RCC 7860 (cell line): ENCODE data around the gene KRTAP22-2.

Experiments
- DNase-seq: peaks from one replicate; pipeline ENCODE4 v3.0.0-alpha.2; 2015; ENCODE audit warnings: low spot score
- FAIRE-seq: peaks from 2 replicates; lab custom pipeline; 2012; peaks lifted over from hg19 to GRCh38; lab: Jason Lieb, UNC

KRTAP22-2 gene

GRCh38 chr21:30590297-30590696 lies at the start of gene KRTAP22-2:
Gene KRTAP22-2 (minus strand): TSS chr21:30590397.
- DNase-seq (no peak), FAIRE-seq (no peak)

DNA sequence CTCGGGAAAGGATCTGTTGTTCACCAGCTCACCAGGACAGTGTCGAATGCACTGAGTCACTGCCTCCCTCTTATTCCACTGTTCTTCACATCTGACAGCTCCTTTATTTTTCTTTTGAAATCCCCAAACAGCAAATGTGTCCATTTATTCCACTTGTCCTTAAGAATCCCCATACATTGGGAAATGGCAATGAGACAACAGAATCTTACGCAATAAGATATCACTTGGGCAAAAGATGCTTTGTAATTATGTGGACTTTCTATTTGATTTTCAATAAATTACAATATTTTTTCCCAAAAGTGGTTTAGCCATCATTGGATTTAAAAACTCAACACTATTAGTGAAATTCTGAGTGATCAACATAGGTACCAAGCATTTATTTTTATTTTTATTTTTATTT lies 48.5 kb upstream of the KRTAP22-2 start:
- DNase-seq (no peak), FAIRE-seq (no peak)

DNA sequence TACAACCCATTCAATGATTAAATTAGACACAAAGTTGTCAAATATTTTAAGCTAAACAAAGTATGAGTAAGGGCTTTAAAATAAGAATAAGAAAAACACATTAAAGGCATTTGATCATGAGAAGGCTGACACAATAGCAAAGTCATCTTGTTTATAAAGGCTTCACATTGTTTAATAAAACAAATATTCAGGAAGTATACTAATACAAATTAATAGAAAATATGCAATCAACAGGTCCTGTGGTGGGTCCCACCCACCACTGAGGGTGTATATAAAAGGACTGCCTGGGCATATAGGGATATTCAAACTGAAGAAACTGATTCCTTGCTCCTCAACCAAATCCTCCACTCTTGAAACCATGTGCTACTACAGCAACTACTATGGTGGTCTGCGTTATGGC lies 44.7 kb upstream of the KRTAP22-2 start, which contains the start of gene KRTAP20-2:
TSS of gene KRTAP20-2 (plus strand) at position 301 of the 400 bp plus-strand sequence. CDS start at position 359, 58 bp downstream.
- FAIRE-seq (no peak), DNase-seq (no peak)

DNA sequence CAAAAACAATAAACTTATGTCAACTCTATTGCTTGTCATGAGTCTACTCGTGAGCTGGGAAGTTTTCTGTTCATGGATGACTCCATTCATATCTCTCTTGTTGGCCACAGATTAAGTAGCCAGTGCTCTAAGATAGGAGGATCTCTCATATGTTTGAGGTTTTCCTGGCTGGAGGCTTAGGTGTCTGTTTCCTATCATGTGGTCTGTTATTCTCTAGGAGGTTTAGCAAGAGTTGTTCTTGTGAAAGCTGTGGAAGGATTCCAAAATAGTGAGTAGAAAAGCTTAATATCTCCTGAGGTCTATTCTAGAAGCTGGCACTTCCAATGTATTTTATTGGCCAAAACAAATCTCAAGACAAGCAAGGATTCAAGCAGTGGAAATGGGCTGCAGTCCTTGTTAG lies 39.0 kb upstream of the KRTAP22-2 start:
- no peak for FAIRE-seq

DNA sequence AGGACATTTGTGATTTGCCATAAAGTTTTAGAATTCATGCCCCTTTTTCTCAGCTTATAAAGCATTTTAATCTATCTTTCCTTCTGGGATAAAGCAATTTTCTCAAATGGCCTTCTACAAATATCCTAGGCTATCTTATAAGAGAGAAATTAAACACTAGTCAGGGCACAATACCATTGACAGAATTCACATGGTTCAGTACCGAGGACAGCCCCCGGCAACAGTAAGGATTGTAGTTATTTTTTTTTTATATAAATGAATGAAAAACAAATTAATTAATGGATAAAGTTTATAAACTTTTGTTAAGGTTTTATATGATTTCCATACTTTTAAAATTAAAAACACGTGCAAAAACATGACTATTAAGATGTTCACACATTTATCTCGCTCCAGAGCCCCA lies 37.9 kb upstream of the KRTAP22-2 start:
- FAIRE-seq (no peak), DNase-seq (no peak)

More for the DNA sequence above, 39.0 kb upstream of the KRTAP22-2 start:
- no peak for DNase-seq

DNA sequence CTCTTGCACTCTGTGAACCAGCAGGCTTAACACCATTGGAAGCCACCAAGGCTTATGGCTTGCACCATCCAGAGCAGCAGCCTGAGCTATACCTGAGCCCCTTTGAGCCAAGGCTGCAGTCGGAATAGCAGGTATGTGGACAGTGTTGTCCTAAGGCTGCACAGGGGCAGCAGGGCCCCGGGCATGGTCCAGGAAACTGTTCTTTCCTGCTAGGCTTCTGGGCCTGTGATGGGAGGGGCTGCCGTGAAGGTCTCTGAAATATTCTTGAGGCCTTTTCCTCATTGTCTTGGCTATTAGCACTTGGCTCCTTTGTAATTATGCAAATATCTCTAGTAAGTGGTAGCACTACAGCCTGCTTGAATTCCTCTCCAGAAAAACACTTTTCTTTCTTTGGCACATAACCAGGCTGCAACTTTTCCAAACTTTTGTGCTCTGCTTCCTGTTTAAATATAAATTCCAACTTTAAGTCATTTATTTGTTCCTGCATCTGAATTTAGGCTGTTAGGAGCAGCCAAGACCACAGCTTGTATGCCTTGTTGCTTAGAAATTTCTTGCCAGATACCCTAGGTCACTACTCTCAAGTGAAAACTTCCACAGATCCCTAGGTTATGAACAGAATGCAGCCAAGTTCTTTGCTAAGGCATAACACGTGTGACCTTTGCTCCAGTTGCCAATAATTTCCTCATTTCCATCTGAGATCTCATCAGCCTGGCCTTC lies 35.4 kb upstream of the KRTAP22-2 start:
- FAIRE-seq (no peak), DNase-seq (no peak)

DNA sequence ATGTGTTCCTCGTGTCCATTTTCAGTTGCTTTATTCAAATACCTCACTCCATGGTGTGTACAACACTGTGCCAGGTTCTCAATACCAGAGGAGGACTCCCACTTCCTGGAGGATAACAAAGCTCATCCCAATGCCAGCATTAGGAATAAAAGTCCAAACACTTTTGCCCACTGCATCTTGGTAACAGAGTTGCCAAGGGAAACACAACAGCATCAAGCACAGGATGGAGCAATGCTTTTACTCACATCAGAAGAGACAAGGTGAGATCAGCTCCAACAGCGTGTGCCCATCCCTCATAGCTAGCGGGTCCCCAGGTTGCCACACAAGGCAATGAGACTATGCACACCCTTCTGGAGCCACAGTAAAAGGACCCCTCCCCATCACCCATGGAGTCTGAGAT lies 33.2 kb upstream of the KRTAP22-2 start:
- DNase-seq (no peak), FAIRE-seq (no peak)

DNA sequence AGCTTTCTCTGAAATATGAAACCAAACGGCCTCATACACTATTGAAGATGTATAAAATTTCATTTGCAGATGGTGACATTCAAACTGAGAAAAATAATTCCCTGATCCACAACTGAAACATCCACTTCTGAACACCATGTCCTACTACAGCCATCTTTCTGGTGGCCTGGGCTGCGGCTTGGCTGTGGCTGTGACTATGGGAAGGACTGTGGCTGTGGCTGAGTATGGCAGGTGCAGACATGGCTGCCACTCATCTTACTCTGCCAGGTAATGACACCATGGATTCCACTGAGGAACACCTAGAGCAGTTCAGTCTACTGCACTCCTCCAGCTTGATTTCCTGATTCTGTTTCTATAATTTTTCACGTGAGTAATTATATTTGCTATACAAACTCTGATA lies 30.3 kb upstream of the KRTAP22-2 start, which contains the start of gene KRTAP20-4:
TSS of gene KRTAP20-4 (plus strand) at position 106 of the 400 bp plus-strand sequence.
- FAIRE-seq (no peak), DNase-seq (no peak)

GRCh38 chr21:30620080-30620479 lies 29.9 kb upstream of the KRTAP22-2 start:
- FAIRE-seq: no peak
- no peak for DNase-seq

DNA sequence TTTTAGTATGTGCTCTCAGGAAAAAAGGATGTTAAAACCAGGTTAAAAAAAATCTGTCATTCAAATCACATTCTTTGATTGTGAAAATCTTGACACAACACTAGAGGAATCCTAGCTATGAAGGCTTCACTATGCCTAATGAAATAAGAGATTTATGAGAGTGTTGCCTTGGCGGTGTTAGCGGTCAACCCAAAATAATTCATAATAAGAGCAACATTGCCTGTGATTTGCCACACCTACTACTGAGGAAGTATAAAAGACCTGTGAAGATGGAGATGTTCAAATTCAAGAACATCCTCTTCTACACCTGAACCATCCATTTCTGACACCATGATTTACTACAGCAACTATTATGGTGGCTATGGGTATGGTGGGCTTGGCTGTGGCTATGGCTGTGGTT lies 25.9 kb upstream of the KRTAP22-2 start, which contains the start of gene KRTAP20-1:
TSS of gene KRTAP20-1 (plus strand) at position 301 of the 400 bp plus-strand sequence. CDS start at position 331, 30 bp downstream.
- FAIRE-seq (no peak), DNase-seq (no peak)

DNA sequence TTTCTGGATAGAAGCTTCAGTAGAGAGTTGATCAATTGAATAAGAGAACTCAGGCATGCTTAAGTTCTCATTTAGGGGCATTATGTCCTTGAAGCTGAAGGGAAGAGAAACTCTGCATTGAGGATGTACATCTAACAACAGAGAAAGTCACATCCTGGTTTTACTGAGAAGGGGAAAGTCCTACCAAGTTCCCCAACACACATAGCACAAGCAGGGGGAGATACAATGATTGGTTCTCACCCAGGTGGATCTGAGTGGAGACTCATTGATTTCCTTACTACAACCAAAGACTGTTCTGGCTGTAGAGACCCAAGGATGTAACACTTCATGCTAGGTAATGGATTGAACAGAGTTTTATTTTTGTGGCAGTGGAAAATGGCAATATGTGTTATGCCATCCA lies 25.0 kb upstream of the KRTAP22-2 start:
- DNase-seq: no peak
- no peak for FAIRE-seq

DNA sequence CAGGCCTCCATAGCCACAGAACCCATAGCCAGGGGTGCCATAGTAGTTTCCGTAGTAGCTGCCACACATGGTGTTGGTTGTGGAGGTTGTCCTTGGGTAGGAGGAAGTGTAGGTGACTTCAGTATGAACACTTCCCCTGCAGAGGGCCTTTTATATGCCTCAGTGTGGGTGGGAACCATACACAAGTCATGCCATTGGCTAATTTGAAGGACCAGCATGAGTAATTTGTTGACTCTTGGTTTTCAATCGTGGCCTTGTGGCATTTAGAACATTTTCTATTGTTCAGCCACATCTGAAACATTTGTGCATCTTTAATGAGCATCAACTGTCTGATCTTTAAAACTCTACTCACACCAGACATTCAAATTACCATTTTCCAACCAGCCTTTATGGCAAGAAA lies 23.6 kb upstream of the KRTAP22-2 start, which contains the start of gene KRTAP6-1:
TSS of gene KRTAP6-1 (minus strand) at position 95 of the 400 bp plus-strand sequence. CDS start at position 69, 26 bp downstream.
- DNase-seq: no peak
- FAIRE-seq: no peak

DNA sequence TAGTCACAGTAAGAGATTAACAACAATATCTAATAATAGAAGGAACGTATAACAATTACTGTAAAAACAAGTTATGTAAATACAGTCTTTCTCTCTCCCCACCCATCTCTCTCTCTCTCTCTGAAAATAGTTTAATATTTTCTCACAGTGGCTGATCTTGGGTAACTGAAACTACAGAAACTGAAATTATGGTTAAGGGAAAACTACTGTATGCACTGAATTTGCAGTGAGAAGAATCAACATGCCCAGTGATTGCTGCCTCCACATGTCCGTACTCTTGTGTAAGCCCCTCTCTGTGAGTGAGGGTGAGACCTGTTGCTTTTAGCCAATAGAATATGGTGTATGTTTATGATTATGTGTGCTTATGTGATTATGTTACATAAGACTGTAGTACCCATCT lies 21.9 kb upstream of the KRTAP22-2 start:
- DNase-seq: no peak
- no peak for FAIRE-seq

GRCh38 chr21:30605968-30606367 lies 15.8 kb upstream of the KRTAP22-2 start:
- no peak for DNase-seq

GRCh38 chr21:30600787-30601186 lies 10.6 kb upstream of the KRTAP22-2 start, which contains the start of gene KRTAP22-1:
Gene KRTAP22-1 (plus strand): TSS chr21:30601087.
- DNase-seq (no peak), FAIRE-seq (no peak)

More at GRCh38 chr21:30605968-30606367, 15.8 kb upstream of the KRTAP22-2 start:
- no peak for FAIRE-seq

GRCh38 chr21:30598802-30599201 lies 8.6 kb upstream of the KRTAP22-2 start, which contains the start of gene KRTAP6-2:
Gene KRTAP6-2 (minus strand): TSS chr21:30598902. CDS start chr21:30598874, 28 bp downstream.
- no peak for FAIRE-seq
- no peak for DNase-seq

- DNase-seq: no peak
- no peak for FAIRE-seq
Observed at GRCh38 chr21:30592140-30592539, 1.9 kb upstream of the KRTAP22-2 start, which contains the start of gene KRTAP6-3. Gene KRTAP6-3 (plus strand): TSS chr21:30592440. CDS start chr21:30592446, 6 bp downstream.

GRCh38 chr21:30582870-30583269 lies 7.3 kb downstream of the KRTAP22-2 start:
- FAIRE-seq (no peak), DNase-seq (no peak)

GRCh38 chr21:30580132-30580531 lies 10.1 kb downstream of the KRTAP22-2 start:
- FAIRE-seq: no peak
- no peak for DNase-seq

- DNase-seq (no peak), FAIRE-seq (no peak)
Observed at GRCh38 chr21:30579346-30579745, 10.9 kb downstream of the KRTAP22-2 start.

DNA sequence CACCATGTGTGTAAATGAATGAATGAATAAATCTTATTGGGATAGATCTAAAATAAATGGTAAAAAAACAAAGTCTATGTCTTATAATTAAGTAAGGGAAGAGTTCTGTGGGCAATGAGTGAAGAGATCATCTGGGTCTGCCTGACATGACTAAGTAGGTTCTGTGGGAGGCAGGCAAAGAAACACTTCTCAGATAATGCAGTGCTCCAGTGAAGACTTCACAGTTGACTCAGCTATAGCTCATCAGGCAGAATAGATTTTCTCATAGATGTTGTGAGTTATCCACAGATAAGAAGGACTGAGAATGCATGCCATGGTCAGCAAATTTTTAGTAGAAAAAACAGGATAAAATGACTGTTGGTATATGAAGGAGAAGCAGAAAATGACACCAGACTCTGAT lies 12.4 kb downstream of the KRTAP22-2 start:
- DNase-seq: no peak
- FAIRE-seq: no peak

- FAIRE-seq (no peak), DNase-seq (no peak)
Observed at GRCh38 chr21:30567617-30568016, 22.6 kb downstream of the KRTAP22-2 start.
